HCT116 (cell line): Measurements from ENCODE around the gene KRT7. TPM values are rescaled to one million over a fixed set of nuclear protein-coding genes. Genes with fewer than 3 reads are reported as not detected.

Source experiments
- ATAC-seq: fragments of 200-7000 bp; cut with Tn5 transposase; 2 replicates; pipeline ENCODE4 v1.9.1; 2020; ENCODE audit warnings: mild to moderate bottlenecking, moderate library complexity
- BruUV-seq: library from RNA; stranded (reverse); fragments of 400-500 nt; replicated peaks from 2 replicates; lab custom pipeline; 2021; lab: Mats Ljungman, UMichigan
- CTCF ChIA-PET: fragments of 300-600 bp; sonication (Branson Sonifier 250); formaldehyde crosslinking; loops from one replicate; lab custom pipeline; 2021; ENCODE audit warnings: antibody characterized with exemption; lab: Charles Lee
- POLR2A ChIA-PET: fragments of 300-600, 350-600 bp; sonication (Branson Sonifier 250); formaldehyde crosslinking; loops from one replicate; lab custom pipeline; 2021; ENCODE audit warnings: antibody characterized with exemption; lab: Charles Lee
- RAD21 ChIA-PET, 2 experiments: fragments of 300-600 bp; sonication (Branson Sonifier 250); formaldehyde crosslinking; loops; one replicate each; lab custom pipeline; 2023; ENCODE audit warnings: low total read pairs in 2 of 2; ENCODE audit not compliant: uncharacterized antibody in 2 of 2, unreplicated experiment in 2 of 2, low non-redundant PET in 1 of 2; lab: Charles Lee
- DNase-seq: peaks from one replicate; pipeline ENCODE4 v3.0.0-alpha.2; 2010; ENCODE audit warnings: low read depth, low spot score
- H2AFZ ChIP-seq: fragments of 200-600 bp; shearing (Covaris generic), sonication (generic); 2 replicates; pipeline ENCODE4 v1.6.1; 2017; ENCODE audit warnings: low read depth, mixed run types, mixed read lengths, antibody characterized with exemption, low read length; ENCODE audit not compliant: poor library complexity, severe bottlenecking
- H3K27ac ChIP-seq: 2 replicates; pipeline ENCODE4 v1.5.1; 2012; ENCODE audit warnings: low read depth, low read length
- H3K27me3 ChIP-seq: fragments of 200-600 bp; sonication (generic); 2 replicates; pipeline ENCODE4 v1.6.1; 2016; ENCODE audit warnings: mixed run types, low read length, mixed read lengths; ENCODE audit not compliant: insufficient read depth
- H3K36me3 ChIP-seq, 2 experiments: fragments of 200-500 bp in 1 of 2; fragments of 200-600 bp in 1 of 2; sonication (Bioruptor generic) in 1 of 2; sonication (generic) in 1 of 2; 2 replicates each; pipeline versions ENCODE4 v1.5.1 to v1.6.1; 2014 to 2016; ENCODE audit warnings: low read length in 2 of 2, inconsistent platforms in 1 of 2, mixed read lengths in 1 of 2, mixed run types in 1 of 2; ENCODE audit not compliant: insufficient read depth in 2 of 2, control insufficient read depth in 1 of 2
- H3K4me1 ChIP-seq, 2 experiments: fragments of 200-600 bp in 1 of 2; sonication (generic) in 1 of 2; 2 replicates each; pipeline versions ENCODE4 v1.5.1 to v1.6.1; 2012 to 2017; ENCODE audit warnings: low read length in 2 of 2, inconsistent platforms in 1 of 2, mild to moderate bottlenecking in 1 of 2, mixed read lengths in 1 of 2, mixed run types in 1 of 2, moderate library complexity in 1 of 2; ENCODE audit not compliant: insufficient read depth in 2 of 2, control insufficient read depth in 1 of 2
- H3K4me2 ChIP-seq: fragments of 200-600 bp; sonication (generic); 2 replicates; pipeline ENCODE4 v1.6.1; 2017; ENCODE audit warnings: mixed run types, low read length, mixed read lengths
- H3K4me3 ChIP-seq, 2 experiments: fragments of 200-600 bp in 1 of 2; sonication (generic) in 1 of 2; replicated peaks in 1 of 2; 2 replicates each; pipeline ENCODE4 v1.5.1; 2011 to 2016; ENCODE audit warnings: low read length in 2 of 2, control low read depth in 1 of 2, low read depth in 1 of 2, mild to moderate bottlenecking in 1 of 2, mixed read lengths in 1 of 2, mixed run types in 1 of 2
- H3K79me2 ChIP-seq: fragments of 200-600 bp; sonication (generic); 2 replicates; pipeline ENCODE4 v1.6.1; 2017; ENCODE audit warnings: mild to moderate bottlenecking, mixed run types, low read length, moderate library complexity, mixed read lengths; ENCODE audit not compliant: insufficient read depth
- H3K9ac ChIP-seq: fragments of 200-600 bp; sonication (generic); 2 replicates; pipeline ENCODE4 v1.6.1; 2016; ENCODE audit warnings: low read length, mixed read lengths
- H3K9me2 ChIP-seq: fragments of 200-600 bp; sonication (generic), shearing (Covaris generic); 2 replicates; pipeline ENCODE4 v1.6.1; 2017; ENCODE audit warnings: mixed run types, mild to moderate bottlenecking, moderate library complexity; ENCODE audit not compliant: insufficient read depth
- H3K9me3 ChIP-seq, 2 experiments: fragments of 200-500 bp in 1 of 2; fragments of 200-600 bp in 1 of 2; sonication (Bioruptor generic) in 1 of 2; sonication (generic) in 1 of 2; 2 replicates each; pipeline ENCODE4 v1.6.1; 2014 to 2017; ENCODE audit warnings: low read length in 2 of 2, mixed read lengths in 2 of 2, inconsistent platforms in 1 of 2, low read depth in 1 of 2, mild to moderate bottlenecking in 1 of 2, mixed run types in 1 of 2, moderate library complexity in 1 of 2; ENCODE audit not compliant: control insufficient read depth in 1 of 2, insufficient read depth in 1 of 2
- H4K20me1 ChIP-seq: fragments of 200-600 bp; sonication (generic), shearing (Covaris generic); 2 replicates; pipeline ENCODE4 v1.6.1; 2017; ENCODE audit warnings: mixed run types, mild to moderate bottlenecking, moderate library complexity; ENCODE audit not compliant: insufficient read depth
- ATF3 ChIP-seq: IDR thresholded peaks from 2 replicates; pipeline ENCODE4 v1.6.1; 2012
- CEBPB ChIP-seq: IDR thresholded peaks from 2 replicates; pipeline ENCODE4 v1.6.1; 2012; ENCODE audit warnings: low read depth
- EGR1 ChIP-seq: IDR thresholded peaks from 2 replicates; pipeline ENCODE4 v1.6.1; 2012; ENCODE audit warnings: low read depth
- JUND ChIP-seq: IDR thresholded peaks from 2 replicates; pipeline ENCODE4 v1.6.1; 2012
- SP1 ChIP-seq: IDR thresholded peaks from 2 replicates; pipeline ENCODE4 v1.6.1; 2012; ENCODE audit warnings: low read depth
- SRF ChIP-seq: IDR thresholded peaks from 2 replicates; pipeline ENCODE4 v1.6.1; 2012; ENCODE audit warnings: low read depth
- TCF7L2 ChIP-seq: IDR thresholded peaks from 2 replicates; pipeline ENCODE4 v1.7.0; 2011; ENCODE audit warnings: borderline replicate concordance, inconsistent platforms; ENCODE audit not compliant: insufficient read depth, insufficient read length; ENCODE audit errors: extremely low read depth
- intact Hi-C: fragments of 100-400 bp; cut with micrococcal nuclease; formaldehyde crosslinking; loops from 2 replicates; pipeline ENCODE4 v1.10.0; 2022
- total RNA-seq: library from RNA; stranded (reverse); gene quantifications from one replicate; pipeline ENCODE4 v1.2.1, GENCODE V29; 2021; ENCODE audit not compliant: unreplicated experiment
- TF ChIP-seq, protein P1 (sequence below): IDR thresholded peaks from 2 replicates; pipeline ENCODE4 v1.6.1; 2012

KRT7 gene
- total RNA-seq, 1 experiment from 2014 or later, result 72.6 TPM

- no peaks in the 10 kb centered on the region for H3K79me2 ChIP-seq
- CTCF ChIA-PET, result no interaction called here
- intact Hi-C loops, result no loop called here
- no peak overlapping the region for H3K9ac ChIP-seq
- H3K36me3 ChIP-seq, result no peaks in the 10 kb centered on the region
- H3K9me3 ChIP-seq, result no peaks in the 10 kb centered on the region
- 0 out of 2 replicates have a peak, but pooled peaks have one; percentile 40 for ATAC-seq
- 0 out of 2 replicates have a peak overlapping the region, but pooled peaks have one; percentile 1 for H3K4me2 ChIP-seq
- no peaks in the 10 kb centered on the region for H4K20me1 ChIP-seq
- no peaks in the 10 kb centered on the region for H3K27me3 ChIP-seq
- no peak for DNase-seq
- BruUV-seq, result no TSS peak
- TF ChIP-seq JUND (no peak), CEBPB (peak; percentile 51; the same call in 1 of the 2 replicates), SP1 (0 out of 2 replicates have a peak, but pooled peaks have one; percentile 10)
- TF ChIP-seq, protein P1, sequence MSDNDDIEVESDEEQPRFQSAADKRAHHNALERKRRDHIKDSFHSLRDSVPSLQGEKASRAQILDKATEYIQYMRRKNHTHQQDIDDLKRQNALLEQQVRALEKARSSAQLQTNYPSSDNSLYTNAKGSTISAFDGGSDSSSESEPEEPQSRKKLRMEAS, result no peak
- POLR2A ChIA-PET, result interaction anchor here (1.0 kb wide), 1 partner anchor 15 kb away, joined by 4 read pairs; no protein-coding TSS in a partner anchor
- H3K27ac ChIP-seq, result no peak overlapping the region
- RAD21 ChIA-PET, result interaction anchor here in 1 of 2 experiments (0.6 to 0.7 kb wide), 2 partner anchors 96 to 263 kb away, joined by 3 to 5 read pairs; no protein-coding TSS in a partner anchor
- H3K4me3 ChIP-seq, result no peak overlapping the region
- no peaks in the 10 kb centered on the region for H3K9me2 ChIP-seq
- H2AFZ ChIP-seq, result no peak overlapping the region
- peaks cover 0 to 15% of the 10 kb centered on the region in 2 experiments; a peak in 2 of 4 replicates for H3K4me1 ChIP-seq
Observed at GRCh38 chr12:52295663-52296062, 62.6 kb downstream of the KRT7 start.

- BruUV-seq, result no TSS peak
- no peak for ATAC-seq
- Histone ChIP-seq H3K27me3 (no peaks in the 10 kb centered on the region), H3K4me3 (no peak overlapping the region), H3K4me1 (peaks cover 0 to 20% of the 10 kb centered on the region in 2 experiments; a peak in 2 of 4 replicates), H4K20me1 (no peaks in the 10 kb centered on the region), H2AFZ (no peak overlapping the region), H3K9ac (no peak overlapping the region), H3K9me2 (no peaks in the 10 kb centered on the region), H3K27ac (no peak overlapping the region), H3K36me3 (no peaks in the 10 kb centered on the region), H3K9me3 (no peaks in the 10 kb centered on the region), H3K4me2 (no peak overlapping the region), H3K79me2 (no peaks in the 10 kb centered on the region)
- no peak for DNase-seq
- RAD21 ChIA-PET, result no interaction called here
- POLR2A ChIA-PET, result interaction anchor here (0.7 kb wide), 1 partner anchor 16 kb away, joined by 3 read pairs; no protein-coding TSS in a partner anchor
- intact Hi-C loops, result no loop called here
- CTCF ChIA-PET, result interaction anchor here (1.2 kb wide), 1 partner anchor 12 kb away, joined by 3 read pairs; no protein-coding TSS in a partner anchor
- TF ChIP-seq JUND (no peak), ATF3 (no peak), SRF (no peak), TCF7L2 (no peak), EGR1 (no peak)
- TF ChIP-seq, protein P1, result no peak
Observed at GRCh38 chr12:52296572-52297215, 63.7 kb downstream of the KRT7 start.

Other genes starting within 250 kb of the KRT7 start
- gene TAMALIN, start 226.3 kb upstream of the KRT7 start, total RNA-seq, result 1.1 TPM
- 35.3 TPM for gene NR4A1, start 181.8 kb upstream of the KRT7 start, total RNA-seq
- 49.2 TPM for gene ATG101, start 163.3 kb upstream of the KRT7 start, total RNA-seq
- not detected for gene SMIM41, start 153.5 kb upstream of the KRT7 start, total RNA-seq
- gene KRT80, start 41.2 kb upstream of the KRT7 start, total RNA-seq, result 8.8 TPM
- gene KRT86, start 41.4 kb downstream of the KRT7 start, total RNA-seq, result 1.5 TPM
- 0.84 TPM for gene KRT81, start 58.3 kb downstream of the KRT7 start, total RNA-seq
- not detected for gene KRT83, start 88.2 kb downstream of the KRT7 start, total RNA-seq
- not detected for gene KRT85, start 134.2 kb downstream of the KRT7 start, total RNA-seq
- gene KRT84, start 152.4 kb downstream of the KRT7 start, total RNA-seq, result not detected
- not detected for gene KRT82, start 173.1 kb downstream of the KRT7 start, total RNA-seq
- gene KRT75, start 201.1 kb downstream of the KRT7 start, total RNA-seq, result not detected
- gene KRT6B, start 218.9 kb downstream of the KRT7 start, total RNA-seq, result not detected
- not detected for gene KRT6C, start 240.6 kb downstream of the KRT7 start, total RNA-seq